Breast epithelium (tissue), 3 donors: ENCODE data around the gene HID1.

Source experiments
- POLR2AphosphoS5 ChIP-seq, 3 donors: sonication (generic); formaldehyde crosslinking; IDR thresholded peaks; one replicate each; pipeline ENCODE4 v1.6.1; 2017; ENCODE audit warnings: antibody characterized with exemption in 3 of 3
- TF ChIP-seq, protein P1 (sequence below), 3 donors: fragments of 450-650 bp; IDR thresholded peaks; one replicate each; pipeline ENCODE4 v1.5.1; 2016 to 2017; ENCODE audit warnings: antibody characterized with exemption in 3 of 3, mild to moderate bottlenecking in 3 of 3, moderate library complexity in 3 of 3

DNA sequence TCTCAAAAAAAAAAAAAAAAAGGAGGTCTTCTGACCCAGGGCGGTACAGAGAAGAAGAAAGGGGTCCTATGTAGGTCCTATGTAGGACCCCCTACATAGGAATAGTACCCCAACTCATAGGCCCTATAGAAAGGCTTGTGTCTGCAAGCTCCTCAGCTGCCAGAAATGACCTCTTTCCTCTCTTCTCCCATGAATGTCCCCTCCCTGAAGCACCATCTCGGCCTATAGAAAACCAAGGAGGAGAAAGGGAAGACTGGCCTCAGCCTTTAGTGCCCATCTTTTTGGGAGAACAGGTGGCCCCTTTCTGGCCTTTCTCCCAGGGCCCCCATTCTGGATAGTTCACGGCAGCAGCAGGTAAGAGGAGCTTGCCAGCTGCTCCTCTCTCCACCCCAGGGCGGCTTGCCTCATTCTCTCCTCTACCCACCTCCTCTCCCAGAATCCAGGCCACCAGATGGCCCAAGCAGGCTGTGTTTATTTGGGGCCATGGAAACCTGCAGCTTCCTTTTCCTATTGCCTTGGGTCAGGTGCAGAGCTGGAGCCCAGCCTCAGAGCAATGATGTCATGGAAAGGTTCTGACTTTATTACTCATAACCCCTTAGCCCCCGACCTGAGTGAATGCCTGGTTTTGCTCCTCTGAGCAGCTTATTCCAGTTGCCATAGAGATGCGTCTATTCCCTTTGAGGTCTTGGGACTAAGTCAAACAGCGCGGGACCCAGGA, 38.3 kb upstream of the HID1 start:
- peak; percentile 18 to 81 (median 57) for TF ChIP-seq POLR2AphosphoS5 (IDR thresholded peaks at IDR 0.05)
- TF ChIP-seq, protein P1, sequence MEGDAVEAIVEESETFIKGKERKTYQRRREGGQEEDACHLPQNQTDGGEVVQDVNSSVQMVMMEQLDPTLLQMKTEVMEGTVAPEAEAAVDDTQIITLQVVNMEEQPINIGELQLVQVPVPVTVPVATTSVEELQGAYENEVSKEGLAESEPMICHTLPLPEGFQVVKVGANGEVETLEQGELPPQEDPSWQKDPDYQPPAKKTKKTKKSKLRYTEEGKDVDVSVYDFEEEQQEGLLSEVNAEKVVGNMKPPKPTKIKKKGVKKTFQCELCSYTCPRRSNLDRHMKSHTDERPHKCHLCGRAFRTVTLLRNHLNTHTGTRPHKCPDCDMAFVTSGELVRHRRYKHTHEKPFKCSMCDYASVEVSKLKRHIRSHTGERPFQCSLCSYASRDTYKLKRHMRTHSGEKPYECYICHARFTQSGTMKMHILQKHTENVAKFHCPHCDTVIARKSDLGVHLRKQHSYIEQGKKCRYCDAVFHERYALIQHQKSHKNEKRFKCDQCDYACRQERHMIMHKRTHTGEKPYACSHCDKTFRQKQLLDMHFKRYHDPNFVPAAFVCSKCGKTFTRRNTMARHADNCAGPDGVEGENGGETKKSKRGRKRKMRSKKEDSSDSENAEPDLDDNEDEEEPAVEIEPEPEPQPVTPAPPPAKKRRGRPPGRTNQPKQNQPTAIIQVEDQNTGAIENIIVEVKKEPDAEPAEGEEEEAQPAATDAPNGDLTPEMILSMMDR (IDR thresholded peaks at IDR 0.05) = peak in 1 of 3 donors; percentile 22
